Activated T-cell treated with anti-CD3 and anti-CD28 coated beads, Interleukin-2, amount 50 U/mL, for 4 hours (primary cell): Measurements from ENCODE around the gene SLC38A8. TPM values are rescaled to one million over a fixed set of nuclear protein-coding genes. Genes with fewer than 3 reads are reported as not detected.

Experiments
- ATAC-seq, 2 donors: fragments of 200-7000 bp; cut with Tn5 transposase; one replicate each; pipeline ENCODE4 v1.10.0; 2021
- DNase-seq: peaks from one replicate; pipeline ENCODE4 v3.0.0-alpha.2; 2020
- H3K27me3 Mint-ChIP-seq: one replicate; pipeline ENCODE4 v1.8.0; 2021; ENCODE audit warnings: low read depth, mixed read lengths
- H3K36me3 Mint-ChIP-seq: one replicate; pipeline ENCODE4 v1.8.0; 2022; ENCODE audit warnings: mixed read lengths; ENCODE audit not compliant: insufficient read depth
- H3K4me1 Mint-ChIP-seq: one replicate; pipeline ENCODE4 v1.8.0; 2021; ENCODE audit warnings: low read depth, mixed read lengths
- H3K4me3 Mint-ChIP-seq: one replicate; pipeline ENCODE4 v1.8.0; 2021; ENCODE audit warnings: mild to moderate bottlenecking, moderate library complexity, mixed read lengths
- H3K9me3 Mint-ChIP-seq: one replicate; pipeline ENCODE4 v1.8.0; 2021; ENCODE audit warnings: mixed read lengths
- total RNA-seq, 3 donors: library from RNA; stranded (reverse); gene quantifications; one replicate each; pipeline ENCODE4 v1.2.1, GENCODE V29; 2021

SLC38A8 gene
- total RNA-seq, 3 donors from 2014 or later = not detected

DNA sequence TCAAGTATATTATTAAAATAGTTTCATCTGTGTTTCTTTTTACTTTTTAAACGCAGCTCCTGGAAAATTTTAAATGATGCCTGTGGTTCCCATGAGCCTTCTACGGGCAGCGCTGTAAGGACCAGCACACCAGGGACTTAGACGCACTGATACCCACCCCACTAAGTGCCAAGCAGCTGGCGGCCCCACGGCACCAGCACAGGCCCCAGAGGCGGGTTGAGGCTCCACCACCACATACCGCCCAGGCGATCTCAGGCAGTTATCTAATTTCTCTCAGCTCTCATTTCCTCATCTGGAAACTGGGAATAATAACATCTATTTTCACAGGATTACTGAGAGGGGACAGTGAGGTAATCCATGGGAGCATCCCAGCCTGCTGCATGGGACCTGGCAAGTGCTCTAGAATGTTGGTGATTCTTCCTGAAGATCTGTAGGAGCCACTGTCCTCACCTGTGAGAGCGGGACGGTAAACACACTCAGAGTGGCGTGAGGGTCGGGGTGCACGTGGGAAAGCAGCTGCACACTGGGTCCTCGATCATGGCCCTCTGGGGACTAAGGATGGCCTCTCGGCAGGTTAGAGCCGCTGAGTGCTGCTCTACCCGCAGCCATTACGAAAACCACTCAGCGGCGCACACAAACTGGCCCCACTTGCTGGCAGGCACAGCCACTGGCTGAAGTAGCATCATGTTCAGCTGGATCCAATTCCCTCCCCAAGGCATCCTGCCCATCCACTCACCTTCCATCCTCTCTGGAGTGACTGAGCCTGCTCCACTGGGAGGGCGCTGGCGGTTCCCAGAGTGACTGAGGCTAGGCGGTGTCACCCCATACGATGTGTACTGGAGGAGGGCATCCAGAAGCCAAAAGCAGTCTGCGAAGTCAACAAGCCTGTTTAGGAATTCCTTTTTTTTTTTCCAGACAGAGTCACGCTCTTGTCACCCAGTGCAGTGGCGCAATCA, 17.6 kb upstream of the SLC38A8 start:
- Mint-ChIP-seq H3K27me3 (no peaks in the 10 kb centered on the region), H3K4me1 (no peaks in the 10 kb centered on the region), H3K4me3 (no peak overlapping the region), H3K36me3 (peaks cover 61% of the 10 kb centered on the region), H3K9me3 (no peaks in the 10 kb centered on the region)
- DNase-seq (no peak), ATAC-seq (no peak)

DNA sequence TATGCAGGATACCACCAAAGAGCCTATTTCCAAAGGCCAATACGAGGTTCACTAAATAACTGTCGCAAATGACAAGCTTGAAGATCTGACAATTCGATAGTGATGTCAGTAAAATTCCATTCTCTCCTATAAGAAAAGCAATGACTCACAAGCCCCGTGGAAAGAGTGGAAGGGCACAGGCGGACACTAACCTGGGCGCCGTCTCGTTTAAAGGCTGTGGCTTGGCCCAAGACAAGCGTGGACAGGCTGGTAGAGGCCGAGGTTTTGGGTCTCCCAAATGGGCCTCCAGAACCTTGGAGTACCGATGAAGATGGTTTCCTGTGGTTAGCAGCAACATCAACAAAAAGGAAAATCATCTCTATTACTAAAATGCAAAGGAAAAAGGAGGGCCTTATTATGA, 16.5 kb upstream of the SLC38A8 start:
- no peaks in the 10 kb centered on the region for H3K4me1 Mint-ChIP-seq
- peaks cover 57% of the 10 kb centered on the region for H3K36me3 Mint-ChIP-seq
- H3K4me3 Mint-ChIP-seq = no peak overlapping the region
- DNase-seq (no peak), ATAC-seq (no peak)
- no peaks in the 10 kb centered on the region for H3K9me3 Mint-ChIP-seq
- H3K27me3 Mint-ChIP-seq = no peaks in the 10 kb centered on the region

GRCh38 chr16:84058664-84059063, 16.1 kb upstream of the SLC38A8 start:
- Mint-ChIP-seq H3K4me3 (no peak overlapping the region), H3K27me3 (no peaks in the 10 kb centered on the region), H3K9me3 (no peaks in the 10 kb centered on the region), H3K36me3 (peaks cover 57% of the 10 kb centered on the region), H3K4me1 (no peaks in the 10 kb centered on the region)
- DNase-seq (no peak), ATAC-seq (no peak)

DNA sequence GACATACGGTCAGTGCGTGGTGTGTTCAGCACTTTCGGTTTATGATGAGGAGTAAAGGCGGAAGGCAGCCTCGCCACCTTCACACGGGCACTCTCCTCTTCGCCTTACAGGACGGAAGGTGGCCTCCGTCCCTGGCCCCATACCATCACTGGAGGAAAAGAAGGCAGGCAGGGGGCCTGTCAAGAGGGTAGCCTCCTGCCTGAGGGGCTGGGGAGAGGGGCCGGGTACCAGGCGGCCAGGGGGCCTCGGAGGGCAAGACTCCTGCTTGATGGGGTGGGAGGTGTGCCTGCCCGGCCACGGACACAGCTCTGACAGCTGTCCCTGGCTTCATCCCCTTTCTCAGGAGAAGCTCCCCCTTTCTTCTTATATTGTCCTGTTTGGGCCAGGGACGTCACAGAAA, 15.6 kb upstream of the SLC38A8 start:
- ATAC-seq (no peak), DNase-seq (no peak)
- no peaks in the 10 kb centered on the region for H3K4me1 Mint-ChIP-seq
- H3K4me3 Mint-ChIP-seq = no peak overlapping the region
- peaks cover 59% of the 10 kb centered on the region for H3K36me3 Mint-ChIP-seq
- H3K27me3 Mint-ChIP-seq = no peaks in the 10 kb centered on the region
- H3K9me3 Mint-ChIP-seq = no peaks in the 10 kb centered on the region

- Mint-ChIP-seq H3K27me3 (no peaks in the 10 kb centered on the region), H3K36me3 (peaks cover 61% of the 10 kb centered on the region), H3K9me3 (no peaks in the 10 kb centered on the region), H3K4me3 (no peak overlapping the region), H3K4me1 (no peaks in the 10 kb centered on the region)
- DNase-seq (no peak), ATAC-seq (no peak)
These were observed 14.3 kb upstream of the SLC38A8 start for GRCh38 chr16:84056933-84057332.

DNA sequence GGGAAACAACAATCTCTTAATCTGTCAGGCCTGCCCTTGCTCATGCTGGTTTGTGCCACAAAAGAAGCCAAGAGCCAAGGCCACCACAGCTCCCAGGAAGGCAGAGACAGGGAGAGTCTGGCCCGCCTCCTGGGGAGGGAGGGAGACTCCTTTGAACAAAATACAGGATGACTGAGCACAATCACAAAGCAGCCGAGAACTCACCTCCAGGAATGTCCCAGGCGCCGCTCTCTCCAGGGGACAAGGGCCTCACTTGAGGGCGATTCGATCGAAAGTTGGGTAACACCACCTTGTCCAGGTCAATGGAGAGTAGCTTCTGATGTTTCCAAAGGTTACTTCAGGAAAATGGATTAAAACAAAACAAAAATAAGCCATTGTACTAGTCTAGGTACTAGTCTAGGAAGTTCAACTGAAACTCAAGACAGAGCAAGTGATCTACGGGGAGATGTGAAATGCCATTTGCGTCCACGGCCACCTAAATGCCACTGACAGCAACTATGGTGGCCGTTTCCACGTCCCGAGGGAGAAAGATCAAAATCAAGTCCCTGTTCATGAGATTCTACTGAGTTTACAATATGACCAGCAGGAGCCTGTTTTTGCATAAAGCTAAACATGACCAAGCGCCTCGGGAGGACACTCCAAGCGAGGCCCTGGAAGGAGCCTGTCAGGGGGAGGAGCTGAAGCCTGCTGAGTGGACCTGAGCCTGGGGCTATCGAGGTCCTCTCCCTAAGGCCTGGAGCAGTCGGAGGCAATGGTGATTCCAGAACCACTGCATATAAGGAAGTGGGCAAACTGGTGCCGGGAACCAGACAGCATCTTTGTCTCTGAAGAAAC, 13.4 kb upstream of the SLC38A8 start:
- H3K36me3 Mint-ChIP-seq = peaks cover 55% of the 10 kb centered on the region
- no peak overlapping the region for H3K4me3 Mint-ChIP-seq
- no peak for DNase-seq
- no peaks in the 10 kb centered on the region for H3K4me1 Mint-ChIP-seq
- no peak for ATAC-seq
- no peaks in the 10 kb centered on the region for H3K9me3 Mint-ChIP-seq
- H3K27me3 Mint-ChIP-seq = no peaks in the 10 kb centered on the region

- no peaks in the 10 kb centered on the region for H3K9me3 Mint-ChIP-seq
- H3K4me3 Mint-ChIP-seq = no peak overlapping the region
- DNase-seq (no peak), ATAC-seq (no peak)
- no peaks in the 10 kb centered on the region for H3K4me1 Mint-ChIP-seq
- H3K36me3 Mint-ChIP-seq = peaks cover 52% of the 10 kb centered on the region
- no peaks in the 10 kb centered on the region for H3K27me3 Mint-ChIP-seq
These were observed 12.8 kb upstream of the SLC38A8 start for GRCh38 chr16:84055366-84055765.

- DNase-seq = no peak
- Mint-ChIP-seq H3K36me3 (peaks cover 49% of the 10 kb centered on the region), H3K4me3 (no peak overlapping the region), H3K4me1 (no peaks in the 10 kb centered on the region), H3K27me3 (no peaks in the 10 kb centered on the region), H3K9me3 (no peaks in the 10 kb centered on the region)
- no peak for ATAC-seq
These were observed 12.3 kb upstream of the SLC38A8 start for GRCh38 chr16:84054916-84055315.

GRCh38 chr16:84054271-84054670, 11.7 kb upstream of the SLC38A8 start:
- no peak for DNase-seq
- no peaks in the 10 kb centered on the region for H3K4me1 Mint-ChIP-seq
- H3K9me3 Mint-ChIP-seq = no peaks in the 10 kb centered on the region
- H3K4me3 Mint-ChIP-seq = no peak overlapping the region
- no peak for ATAC-seq
- H3K36me3 Mint-ChIP-seq = peaks cover 49% of the 10 kb centered on the region
- no peaks in the 10 kb centered on the region for H3K27me3 Mint-ChIP-seq

- DNase-seq (no peak), ATAC-seq (no peak)
- Mint-ChIP-seq H3K4me1 (no peaks in the 10 kb centered on the region), H3K36me3 (peaks cover 45% of the 10 kb centered on the region), H3K4me3 (no peak overlapping the region), H3K27me3 (no peaks in the 10 kb centered on the region), H3K9me3 (no peaks in the 10 kb centered on the region)
These were observed 10.6 kb upstream of the SLC38A8 start for GRCh38 chr16:84053237-84053636.

DNA sequence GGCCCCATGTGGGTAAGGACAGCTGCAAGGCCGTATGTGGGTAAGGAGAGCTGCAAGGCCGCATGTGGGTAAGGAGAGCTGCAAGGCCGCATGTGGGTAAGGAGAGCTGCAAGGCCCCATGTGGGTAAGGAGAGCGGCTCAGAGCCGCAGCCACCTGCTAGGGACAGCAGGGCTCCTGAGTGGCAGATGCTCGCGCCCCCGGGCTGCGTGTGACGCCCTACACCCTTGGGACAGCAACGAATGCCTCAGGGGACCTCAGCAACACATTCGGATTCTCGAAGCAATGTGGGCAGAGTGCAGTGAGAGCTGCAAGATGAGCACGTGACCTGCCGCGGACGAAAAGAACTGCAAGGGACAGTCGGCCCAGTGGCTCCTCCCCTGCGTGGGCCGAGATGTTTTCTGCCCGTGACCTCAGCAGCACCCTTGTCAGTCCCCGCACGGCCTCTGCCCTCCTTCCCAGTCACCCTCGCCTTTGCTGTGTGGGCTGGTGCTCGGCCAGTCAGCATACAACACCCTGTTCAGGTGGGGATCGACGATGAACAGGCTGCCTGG, 9.6 kb upstream of the SLC38A8 start:
- ATAC-seq = no peak
- no peaks in the 10 kb centered on the region for H3K9me3 Mint-ChIP-seq
- H3K27me3 Mint-ChIP-seq = no peaks in the 10 kb centered on the region
- DNase-seq = no peak
- H3K4me1 Mint-ChIP-seq = no peaks in the 10 kb centered on the region
- H3K4me3 Mint-ChIP-seq = no peak overlapping the region
- peaks cover 37% of the 10 kb centered on the region for H3K36me3 Mint-ChIP-seq

GRCh38 chr16:84050316-84050715, 7.7 kb upstream of the SLC38A8 start:
- Mint-ChIP-seq H3K9me3 (no peaks in the 10 kb centered on the region), H3K27me3 (no peaks in the 10 kb centered on the region), H3K4me3 (no peak overlapping the region), H3K4me1 (no peaks in the 10 kb centered on the region), H3K36me3 (peaks cover 26% of the 10 kb centered on the region)
- DNase-seq (no peak), ATAC-seq (no peak)

DNA sequence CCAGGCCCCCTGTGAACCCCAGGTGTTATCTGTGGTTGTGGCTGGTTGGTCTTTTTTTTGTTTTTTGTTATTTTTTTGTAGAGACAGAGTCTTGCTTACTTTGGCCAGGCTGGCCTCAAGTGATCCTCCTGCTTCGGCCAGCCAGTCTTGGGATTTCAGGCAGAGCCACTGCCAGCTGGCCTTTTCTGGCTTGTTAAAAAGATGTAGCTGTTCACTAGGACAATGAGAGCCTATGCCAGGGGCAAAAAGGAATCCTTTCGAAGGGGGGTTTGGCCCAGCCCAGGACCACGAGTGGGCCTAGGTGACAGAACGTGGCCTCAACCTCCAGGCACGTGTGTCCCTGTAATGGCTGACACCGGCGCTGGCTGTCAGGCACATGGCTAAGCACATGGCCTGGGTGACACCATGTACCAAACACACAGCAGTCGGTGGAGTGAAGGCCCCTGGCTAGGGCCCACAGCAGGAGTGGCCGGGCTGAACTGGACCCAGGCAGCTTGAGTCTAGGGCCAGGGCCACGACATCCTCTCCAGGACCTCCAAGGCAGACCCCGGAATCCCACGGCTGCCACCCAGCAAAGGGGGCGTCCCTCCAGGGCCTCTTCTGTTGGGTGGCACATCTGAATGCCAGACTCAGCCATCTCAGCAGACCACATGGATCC, 6.9 kb upstream of the SLC38A8 start:
- H3K4me1 Mint-ChIP-seq = peaks cover under 1% of the 10 kb centered on the region

GRCh38 chr16:84048871-84049270, 6.3 kb upstream of the SLC38A8 start:
- Mint-ChIP-seq H3K4me3 (no peak overlapping the region), H3K4me1 (peaks cover 3% of the 10 kb centered on the region), H3K36me3 (peaks cover 22% of the 10 kb centered on the region), H3K27me3 (no peaks in the 10 kb centered on the region), H3K9me3 (no peaks in the 10 kb centered on the region)
- ATAC-seq = no peak
- DNase-seq = no peak

More for the DNA sequence above, 6.9 kb upstream of the SLC38A8 start:
- H3K9me3 Mint-ChIP-seq = no peaks in the 10 kb centered on the region
- no peak for DNase-seq
- no peaks in the 10 kb centered on the region for H3K27me3 Mint-ChIP-seq
- H3K36me3 Mint-ChIP-seq = peaks cover 25% of the 10 kb centered on the region
- H3K4me3 Mint-ChIP-seq = no peak overlapping the region
- ATAC-seq = no peak
